ENCODE data around the gene PDZD7. TPM values are rescaled to one million over a fixed set of nuclear protein-coding genes. Genes with fewer than 3 reads are reported as not detected.
A peak's percentile ranks its signal among the peaks of the same experiment; 100 is the strongest.

The PDZD7 gene
- total RNA-seq, 6 donors from 2014 or later, result 0.39 to 2.4 (median 1.7) TPM

GRCh38 chr10:100982916-100983830 is 47.8 kb downstream of the PDZD7 start:
- Histone ChIP-seq H3K27me3 (no peaks in the 10 kb centered on the region), H3K27ac (no peak overlapping the region), H3K4me1 (peaks cover 14 to 25% (median 15%) of the 10 kb centered on the region in 4 donors), H3K36me3 (peaks cover 0 to 59% (median 31%) of the 10 kb centered on the region in 4 donors), H3K4me3 (no peak overlapping the region), H3K9me3 (no peaks in the 10 kb centered on the region)
- DNase-seq (peak in 1 of 2 donors; percentile 77), ATAC-seq (ENCODE audit: low FRiP score in 2 of 2) (no peak)
- 95% methylated on average over 11 to 21 of the region's 24 CpGs for WGBS, 2 donors
- TF ChIP-seq POLR2A (IDR thresholded peaks at IDR 0.05) (no peak), POLR2AphosphoS5 (IDR thresholded peaks at IDR 0.05) (no peak)

- H3K4me1 ChIP-seq, result peaks cover 2 to 9% (median 4%) of the 10 kb centered on the region in 4 donors
- no peaks in the 10 kb centered on the region for H3K27me3 ChIP-seq
- 88 to 90% methylated on average over 5 of the region's 5 CpGs for WGBS, 2 donors
- H3K27ac ChIP-seq, result no peak overlapping the region
- no peak for DNase-seq
- no peak for TF ChIP-seq CTCF (IDR thresholded peaks at IDR 0.05)
- no peak for TF ChIP-seq POLR2A (IDR thresholded peaks at IDR 0.05)
- no peak for TF ChIP-seq EP300 (IDR thresholded peaks at IDR 0.05)
- no peak for TF ChIP-seq POLR2AphosphoS5 (IDR thresholded peaks at IDR 0.05)
- H3K4me3 ChIP-seq, result no peak overlapping the region
- no peaks in the 10 kb centered on the region for H3K9me3 ChIP-seq
- no peak for ATAC-seq (ENCODE audit: low FRiP score in 2 of 2)
- peaks cover 0 to 68% (median 31%) of the 10 kb centered on the region in 4 donors for H3K36me3 ChIP-seq
Observed at GRCh38 chr10:100981178-100981772, 49.7 kb downstream of the PDZD7 start.

GRCh38 chr10:100980711-100981110 is 50.2 kb downstream of the PDZD7 start:
- TF ChIP-seq CTCF (IDR thresholded peaks at IDR 0.05) (no peak), POLR2AphosphoS5 (IDR thresholded peaks at IDR 0.05) (no peak), POLR2A (IDR thresholded peaks at IDR 0.05) (no peak), EP300 (IDR thresholded peaks at IDR 0.05) (no peak)
- no peak for DNase-seq
- no peak for ATAC-seq (ENCODE audit: low FRiP score in 2 of 2)
- Histone ChIP-seq H3K9me3 (no peaks in the 10 kb centered on the region), H3K36me3 (peaks cover 0 to 68% (median 31%) of the 10 kb centered on the region in 4 donors), H3K27me3 (no peaks in the 10 kb centered on the region), H3K4me3 (no peak overlapping the region), H3K4me1 (peaks cover 0 to 4% (median 0%) of the 10 kb centered on the region in 4 donors), H3K27ac (no peak overlapping the region)
- WGBS, 2 donors, result 93 to 97% methylated on average over 3 to 7 of the region's 7 CpGs

- Histone ChIP-seq H3K4me1 (no peaks in the 10 kb centered on the region), H3K27ac (no peak overlapping the region), H3K27me3 (no peaks in the 10 kb centered on the region), H3K36me3 (peaks cover 0 to 68% (median 31%) of the 10 kb centered on the region in 4 donors), H3K4me3 (no peak overlapping the region), H3K9me3 (no peaks in the 10 kb centered on the region)
- no peak for DNase-seq
- WGBS, 2 donors, result 89 to 96% methylated on average over 2 of the region's 2 CpGs
- TF ChIP-seq POLR2A (IDR thresholded peaks at IDR 0.05) (no peak), CTCF (IDR thresholded peaks at IDR 0.05) (no peak), EP300 (IDR thresholded peaks at IDR 0.05) (no peak), POLR2AphosphoS5 (IDR thresholded peaks at IDR 0.05) (no peak)
- no peak for ATAC-seq (ENCODE audit: low FRiP score in 2 of 2)
Observed at GRCh38 chr10:100980311-100980710, 50.6 kb downstream of the PDZD7 start.

- no peak overlapping the region for H3K4me3 ChIP-seq
- TF ChIP-seq EP300 (IDR thresholded peaks at IDR 0.05), result no peak
- TF ChIP-seq POLR2AphosphoS5 (IDR thresholded peaks at IDR 0.05), result no peak
- TF ChIP-seq POLR2A (IDR thresholded peaks at IDR 0.05), result no peak
- TF ChIP-seq CTCF (IDR thresholded peaks at IDR 0.05), result no peak
- no peaks in the 10 kb centered on the region for H3K9me3 ChIP-seq
- H3K4me1 ChIP-seq, result no peaks in the 10 kb centered on the region
- no peak for ATAC-seq (ENCODE audit: low FRiP score in 2 of 2)
- no peaks in the 10 kb centered on the region for H3K27me3 ChIP-seq
- DNase-seq, result peak in 1 of 2 donors; percentile 54
- peaks cover 0 to 64% (median 31%) of the 10 kb centered on the region in 4 donors for H3K36me3 ChIP-seq
- WGBS, 2 donors, result 96 to 97% methylated on average over 4 to 16 of the region's 16 CpGs
- H3K27ac ChIP-seq, result no peak overlapping the region
Observed at GRCh38 chr10:100979791-100980272, 51.1 kb downstream of the PDZD7 start.
